HG02938 (cell line): ENCODE data around the gene ALG3.

Experiments used
- ATAC-seq: cut with Tn5 transposase; IDR thresholded peaks from one replicate; pipeline ENCODE4 v1.9.1; 2021; ENCODE audit warnings: mild to moderate bottlenecking, moderate library complexity; ENCODE audit not compliant: unreplicated experiment

The ALG3 gene

DNA sequence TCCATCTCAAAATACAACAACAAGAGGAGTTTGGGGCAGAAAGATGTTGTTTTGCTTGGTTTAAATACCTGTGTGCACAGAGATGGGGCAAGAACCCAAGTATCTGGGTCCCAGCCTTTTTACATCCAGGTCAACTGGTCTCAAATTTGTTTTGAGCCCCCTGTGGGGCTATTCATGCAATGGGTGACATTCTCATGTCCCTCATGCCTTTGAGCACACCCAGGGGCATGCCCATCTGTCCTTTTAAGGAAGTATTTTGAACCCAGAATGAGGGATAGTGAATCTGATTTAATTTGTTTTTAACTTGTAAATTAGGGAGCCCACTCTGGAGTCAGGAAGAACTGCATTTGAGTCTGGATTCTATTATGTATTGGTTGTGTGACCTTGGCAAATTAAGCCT lies 47.9 kb downstream of the ALG3 start:
- no peak for ATAC-seq

GRCh38 chr3:184198509-184198908 lies 50.3 kb downstream of the ALG3 start:
- no peak for ATAC-seq

DNA sequence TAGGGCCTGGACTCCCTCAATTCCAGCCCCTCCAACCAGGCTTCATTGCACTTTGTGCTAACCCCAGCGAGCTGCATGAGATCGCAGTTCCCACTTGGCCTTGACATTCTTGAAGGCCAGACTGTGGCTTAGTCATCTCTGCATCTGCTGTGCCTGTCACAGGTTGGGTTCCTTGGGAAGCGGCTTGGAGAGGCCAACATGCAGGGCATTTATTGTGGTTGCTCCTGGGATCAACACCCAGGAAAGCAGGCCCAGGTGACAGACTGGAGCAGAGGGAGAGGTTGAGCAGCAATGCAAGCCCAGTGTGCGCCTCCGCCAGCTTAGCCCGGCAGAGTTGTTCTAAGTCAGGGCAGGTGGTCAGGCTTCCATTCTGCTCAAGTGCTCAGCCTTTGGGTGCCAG lies 52.2 kb downstream of the ALG3 start:
- no peak for ATAC-seq

- ATAC-seq, result no peak
These were observed 54.7 kb downstream of the ALG3 start for GRCh38 chr3:184193991-184194539.

GRCh38 chr3:184192889-184193288 lies 55.9 kb downstream of the ALG3 start:
- no peak for ATAC-seq
